IMR-90 (cell line): Measurements from ENCODE around the gene C19orf25. TPM values are rescaled to one million over a fixed set of nuclear protein-coding genes. Genes with fewer than 3 reads are reported as not detected.

ENCODE experiments used
- ATAC-seq: fragments of 200-7000 bp; cut with Tn5 transposase; 2 replicates; pipeline ENCODE4 v1.9.1; 2020; ENCODE audit warnings: low read depth, mild to moderate bottlenecking, moderate library complexity
- BruUV-seq: library from RNA; stranded (reverse); fragments of 400-500 nt; replicated peaks from 2 replicates; lab custom pipeline; 2021; lab: Mats Ljungman, UMichigan
- CTCF ChIA-PET: fragments of 300-600 bp; formaldehyde crosslinking; extraction: SDS; loops from one replicate; lab custom pipeline; 2021; ENCODE audit warnings: antibody characterized with exemption; lab: Yijun Ruan, JAX
- POLR2A ChIA-PET: fragments of 300-600 bp; sonication (Branson Sonifier 250); formaldehyde crosslinking; loops from one replicate; lab custom pipeline; 2022; ENCODE audit warnings: antibody characterized with exemption; ENCODE audit not compliant: unreplicated experiment; lab: Charles Lee
- DNase-seq: peaks from one replicate; pipeline ENCODE4 v3.0.0; 2013
- H2AFZ ChIP-seq: replicated peaks from 2 replicates; pipeline ENCODE3; 2013; ENCODE audit warnings: low read length, mild to moderate bottlenecking; ENCODE audit not compliant: poor library complexity
- H2AK5ac ChIP-seq: 2 replicates; pipeline ENCODE4 v1.6.1; 2013; ENCODE audit warnings: low read depth, low read length, inconsistent platforms
- H2AK9ac ChIP-seq: replicated peaks from 2 replicates; pipeline ENCODE3; 2013; ENCODE audit warnings: mild to moderate bottlenecking, low read depth, low read length, moderate library complexity; ENCODE audit not compliant: poor library complexity
- H2BK120ac ChIP-seq: 2 replicates; pipeline ENCODE4 v1.6.1; 2013; ENCODE audit warnings: low read depth, low read length, inconsistent platforms
- H2BK15ac ChIP-seq: 3 replicates; pipeline ENCODE4 v1.6.1; 2013; ENCODE audit warnings: low read depth, low read length, inconsistent platforms
- H2BK20ac ChIP-seq: 2 replicates; pipeline ENCODE4 v1.6.1; 2013; ENCODE audit warnings: low read depth, mild to moderate bottlenecking, inconsistent platforms, low read length, moderate library complexity
- H2BK5ac ChIP-seq: 2 replicates; pipeline ENCODE4 v1.6.1; 2013; ENCODE audit warnings: mild to moderate bottlenecking, low read depth, low read length, inconsistent platforms; ENCODE audit not compliant: poor library complexity, severe bottlenecking
- H3K14ac ChIP-seq: replicated peaks from 2 replicates; pipeline ENCODE4 v1.6.1; 2013; ENCODE audit warnings: low read depth, low read length, inconsistent platforms
- H3K18ac ChIP-seq: 2 replicates; pipeline ENCODE4 v1.6.1; 2013; ENCODE audit warnings: low read depth, low read length, control low read depth
- H3K23ac ChIP-seq: 2 replicates; pipeline ENCODE4 v1.6.1; 2013; ENCODE audit warnings: low read depth, low read length, inconsistent platforms
- H3K27ac ChIP-seq: 2 replicates; pipeline ENCODE4 v1.5.1; 2013; ENCODE audit warnings: mild to moderate bottlenecking, control low read depth, low read length; ENCODE audit not compliant: insufficient read depth
- H3K27me3 ChIP-seq: 2 replicates; pipeline ENCODE4 v1.6.1; 2013; ENCODE audit warnings: low read length; ENCODE audit not compliant: control insufficient read depth, insufficient read depth
- H3K36me3 ChIP-seq: 2 replicates; pipeline ENCODE4 v1.6.1; 2013; ENCODE audit warnings: low read length, mixed read lengths; ENCODE audit not compliant: control insufficient read depth, insufficient read depth
- H3K4ac ChIP-seq: 2 replicates; pipeline ENCODE4 v1.6.1; 2013; ENCODE audit warnings: low read depth, low read length, inconsistent platforms
- H3K4me1 ChIP-seq: 2 replicates; pipeline ENCODE4 v1.6.1; 2013; ENCODE audit warnings: low read length, mixed read lengths; ENCODE audit not compliant: control insufficient read depth, insufficient read depth
- H3K4me2 ChIP-seq: 2 replicates; pipeline ENCODE4 v1.6.1; 2013; ENCODE audit warnings: low read depth, mild to moderate bottlenecking, control low read depth, low read length, moderate library complexity
- H3K4me3 ChIP-seq: 2 replicates; pipeline ENCODE4 v1.5.1; 2013; ENCODE audit warnings: low read depth, mild to moderate bottlenecking, control low read depth, low read length, moderate library complexity; ENCODE audit not compliant: insufficient read depth
- H3K56ac ChIP-seq: 2 replicates; pipeline ENCODE4 v1.6.1; 2013; ENCODE audit warnings: low read length, inconsistent platforms; ENCODE audit not compliant: insufficient read depth; ENCODE audit errors: extremely low read depth
- H3K79me1 ChIP-seq, 2 experiments: 2 replicates each; pipeline ENCODE4 v1.6.1; 2013; ENCODE audit warnings: low read length in 2 of 2, inconsistent platforms in 1 of 2, low read depth in 1 of 2
- H3K9ac ChIP-seq: 2 replicates; pipeline ENCODE4 v1.6.1; 2013; ENCODE audit warnings: low read depth, low read length, control low read depth
- H3K9me1 ChIP-seq: 2 replicates; pipeline ENCODE4 v1.6.1; 2013; ENCODE audit warnings: low read length, inconsistent platforms; ENCODE audit not compliant: insufficient read depth
- H3K9me3 ChIP-seq: 2 replicates; pipeline ENCODE4 v1.6.1; 2013; ENCODE audit warnings: low read length; ENCODE audit not compliant: control insufficient read depth, insufficient read depth
- H4K20me1 ChIP-seq: 2 replicates; pipeline ENCODE4 v1.6.1; 2013; ENCODE audit warnings: low read length, inconsistent platforms; ENCODE audit not compliant: insufficient read depth
- H4K5ac ChIP-seq: 2 replicates; pipeline ENCODE4 v1.6.1; 2013; ENCODE audit warnings: mild to moderate bottlenecking, low read depth, low read length, control low read depth
- H4K8ac ChIP-seq, 2 experiments: 2 replicates each; pipeline ENCODE4 v1.6.1; 2013; ENCODE audit warnings: low read depth in 2 of 2, low read length in 2 of 2, control low read depth in 1 of 2, inconsistent platforms in 1 of 2
- H4K91ac ChIP-seq: 2 replicates; pipeline ENCODE4 v1.6.1; 2013; ENCODE audit warnings: low read depth, low read length, inconsistent platforms; ENCODE audit not compliant: insufficient read depth
- BHLHE40 ChIP-seq: fragments of 150-350 bp; IDR thresholded peaks from 2 replicates; pipeline ENCODE4 v1.6.1; 2016; ENCODE audit warnings: mild to moderate bottlenecking, low read depth, low read length
- CHD1 ChIP-seq: IDR thresholded peaks from 2 replicates; pipeline ENCODE4 v1.6.1; 2012; ENCODE audit warnings: low read depth, low read length, improper control_type of control experiment
- CTCF ChIP-seq: conservative IDR thresholded peaks from 2 replicates; pipeline ENCODE4 v1.5.1; 2012; ENCODE audit warnings: mild to moderate bottlenecking, low read depth, low read length, improper control_type of control experiment
- ELK1 ChIP-seq: fragments of 150-350 bp; IDR thresholded peaks from 2 replicates; pipeline ENCODE4 v1.6.1; 2016; ENCODE audit warnings: low read depth, mild to moderate bottlenecking, low read length, moderate library complexity, borderline replicate concordance
- FOS ChIP-seq: fragments of 150-350 bp; IDR thresholded peaks from 2 replicates; pipeline ENCODE4 v1.6.1; 2016; ENCODE audit warnings: low read depth, low read length
- MAFK ChIP-seq: IDR thresholded peaks from 2 replicates; pipeline ENCODE4 v1.6.1; 2012; ENCODE audit warnings: low read depth, low read length, improper control_type of control experiment
- MAZ ChIP-seq: IDR thresholded peaks from 2 replicates; pipeline ENCODE4 v1.6.1; 2012; ENCODE audit warnings: low read depth, mild to moderate bottlenecking, low read length, improper control_type of control experiment, moderate library complexity, borderline replicate concordance
- MXI1 ChIP-seq: IDR thresholded peaks from 2 replicates; pipeline ENCODE4 v1.6.1; 2012; ENCODE audit warnings: low read depth, mild to moderate bottlenecking, low read length, moderate library complexity, borderline replicate concordance
- NFE2L2 ChIP-seq: fragments of 150-350 bp; IDR thresholded peaks from 2 replicates; pipeline ENCODE4 v1.6.1; 2016; ENCODE audit warnings: low read depth, mild to moderate bottlenecking, low read length
- POLR2A ChIP-seq: IDR thresholded peaks from 2 replicates; pipeline ENCODE4 v1.6.1; 2012; ENCODE audit warnings: mild to moderate bottlenecking, low read depth, low read length
- RAD21 ChIP-seq: IDR thresholded peaks from 2 replicates; pipeline ENCODE4 v1.6.1; 2012; ENCODE audit warnings: low read length, improper control_type of control experiment
- RCOR1 ChIP-seq: IDR thresholded peaks from 2 replicates; pipeline ENCODE4 v1.6.1; 2012; ENCODE audit warnings: mild to moderate bottlenecking, low read length, improper control_type of control experiment; ENCODE audit not compliant: insufficient replicate concordance
- RFX5 ChIP-seq: IDR thresholded peaks from 2 replicates; pipeline ENCODE4 v1.8.0; 2012; ENCODE audit warnings: low read depth, mild to moderate bottlenecking, low read length, moderate library complexity
- USF2 ChIP-seq: fragments of 150-350 bp; IDR thresholded peaks from 2 replicates; pipeline ENCODE4 v1.6.1; 2017; ENCODE audit warnings: mild to moderate bottlenecking, antibody characterized with exemption, low read length, low read depth
- WGBS, 2 experiments: methylation state at CpG; one replicate each; pipeline versions ENCODE4 v1.1.5 to v1.1.7; 2013; ENCODE audit warnings: missing lambda C conversion rate in 2 of 2; ENCODE audit not compliant: insufficient read length in 1 of 2; ENCODE audit errors: extremely low coverage in 2 of 2; 5-methylcytosine and 5-hydroxymethylcytosine counted together
- dilution Hi-C: fragments of 300-500 bp; cut with HindIII; formaldehyde crosslinking; loops from one replicate; pipeline ENCODE4 v1.14.3; 2018; ENCODE audit warnings: low sequenced_read_pairs; ENCODE audit not compliant: unreplicated experiment
- in situ Hi-C: fragments of 300-500 bp; cut with MboI; formaldehyde crosslinking; loops from 3 replicates; pipeline ENCODE4 v1.14.3; 2019; ENCODE audit warnings: low sequenced_read_pairs, inconsistent platforms, mixed read lengths
- intact Hi-C: fragments of 100-400 bp; cut with micrococcal nuclease; formaldehyde crosslinking; loops from 2 replicates; pipeline ENCODE4 v1.10.0; 2022
- polyA plus RNA-seq, 3 experiments: library from polyadenylated mRNA; depleted of rRNA; stranded (reverse); fragments of >200 nt; gene quantifications; 2 replicates each; pipeline ENCODE4 v1.2.3, GENCODE V29; 2012; ENCODE audit warnings: low replicate concordance in 1 of 3
- total RNA-seq: library from RNA; depleted of rRNA; stranded (reverse); fragments of >200 nt; gene quantifications from 2 replicates; pipeline ENCODE4 v1.2.3, GENCODE V29; 2012

The C19orf25 gene
- total and polyA plus RNA-seq, 2 of the 4 experiments (the other 2 are of a cell fraction): 10.4 to 34.9 TPM

- H3K4me2 ChIP-seq: no peak overlapping the region
- H3K4me1 ChIP-seq: peaks cover 6% of the 10 kb centered on the region
- H3K18ac ChIP-seq: no peak overlapping the region
- peaks cover 26 to 42% of the 10 kb centered on the region in 2 experiments for H3K79me1 ChIP-seq
- H3K27ac ChIP-seq: no peak overlapping the region
- H2BK5ac ChIP-seq: peak overlapping the region; percentile 33
- H4K8ac ChIP-seq: peak overlapping the region; percentile 48 to 89; a peak in 1 of 4 replicates
- ChIA-PET CTCF (no interaction called here), POLR2A (interaction anchor here (0.6 kb wide), 1 partner anchor 140 kb away, joined by 9 read pairs; no protein-coding TSS in a partner anchor)
- ATAC-seq (no peak), DNase-seq (no peak)
- H3K14ac ChIP-seq: no peak overlapping the region
- no peak overlapping the region for H4K5ac ChIP-seq
- no peak overlapping the region for H3K56ac ChIP-seq
- H3K36me3 ChIP-seq: peaks cover 57% of the 10 kb centered on the region
- no CpG with 5 or more reads among the region's 8 CpGs for WGBS, 2 experiments
- H2BK15ac ChIP-seq: no peak overlapping the region
- H2AK5ac ChIP-seq: no peak overlapping the region
- H3K4ac ChIP-seq: no peak overlapping the region
- no peak overlapping the region for H3K23ac ChIP-seq
- no peak overlapping the region for H4K91ac ChIP-seq
- peaks cover 43% of the 10 kb centered on the region for H4K20me1 ChIP-seq
- no peak overlapping the region for H2AK9ac ChIP-seq
- no peak overlapping the region for H2AFZ ChIP-seq
- no peaks in the 10 kb centered on the region; the same call in 1 of the 2 replicates for H3K9me1 ChIP-seq
- no peak for TF ChIP-seq CHD1
- no peak for TF ChIP-seq USF2
- no peak for TF ChIP-seq FOS
- TF ChIP-seq MAFK: no peak
- TF ChIP-seq MAZ: no peak
- TF ChIP-seq RCOR1: no peak
- no peak for TF ChIP-seq CTCF
- no peak for TF ChIP-seq BHLHE40
- TF ChIP-seq ELK1: no peak
- no peak for TF ChIP-seq NFE2L2
- no peak for TF ChIP-seq POLR2A
- no peak for TF ChIP-seq RFX5
- TF ChIP-seq RAD21: no peak
- TF ChIP-seq MXI1: no peak
- BruUV-seq: no TSS peak
- no peak overlapping the region for H3K9ac ChIP-seq
- intact Hi-C loops (no loop called here), dilution Hi-C loops (no loop called here), in situ Hi-C loops (no loop called here)
- H3K4me3 ChIP-seq: no peak overlapping the region
- no peak overlapping the region for H2BK120ac ChIP-seq
- H3K27me3 ChIP-seq: no peaks in the 10 kb centered on the region
- H3K9me3 ChIP-seq: no peaks in the 10 kb centered on the region
- no peak overlapping the region for H2BK20ac ChIP-seq
These were observed 41.4 kb downstream of the C19orf25 start for GRCh38 chr19:1437609-1438008.
